B cell (primary cell): ENCODE measurements around the gene HMGXB3. TPM values are rescaled to one million over a fixed set of nuclear protein-coding genes. Genes with fewer than 3 reads are reported as not detected.

Experiments used
- ATAC-seq: fragments of 200-7000 bp; cut with Tn5 transposase; one replicate; pipeline ENCODE4 v1.10.0; 2021; ENCODE audit warnings: low read depth, mild to moderate bottlenecking, moderate number of reproducible peaks, moderate library complexity
- CTCF ChIA-PET: fragments of 350-600 bp; sonication (Branson Sonifier 250); formaldehyde crosslinking; loops from one replicate; lab custom pipeline; 2021; ENCODE audit warnings: antibody characterized with exemption, inconsistent platforms; lab: Charles Lee
- POLR2A ChIA-PET: fragments of 350-600 bp; sonication (Branson Sonifier 250); formaldehyde crosslinking; loops from one replicate; lab custom pipeline; 2021; ENCODE audit warnings: antibody characterized with exemption; lab: Charles Lee
- DNase-seq: peaks from one replicate; pipeline ENCODE4 v3.0.0; 2013
- H2AFZ ChIP-seq: 2 replicates; pipeline ENCODE4 v1.6.1; 2012; ENCODE audit warnings: mild to moderate bottlenecking, low read depth, low read length; ENCODE audit not compliant: insufficient read depth, poor library complexity, severe bottlenecking
- H3K27ac ChIP-seq, 2 donors: 1 replicate in 1 of 2; 2 replicates in 1 of 2; pipeline ENCODE4 v1.5.1; 2012 to 2013; ENCODE audit warnings: low read length in 2 of 2, mild to moderate bottlenecking in 2 of 2, moderate library complexity in 1 of 2
- H3K27me3 ChIP-seq, 4 experiments: fragments of 200-600 bp in 1 of 4; sonication (generic) in 1 of 4; replicated peaks in 1 of 4; 1 replicate in 2 of 4; 2 replicates in 2 of 4; pipeline versions ENCODE4 v1.6.1 to v1.7.0; 2013 to 2016; ENCODE audit warnings: low read length in 3 of 4, mild to moderate bottlenecking in 2 of 4, mixed read lengths in 1 of 4, moderate library complexity in 1 of 4; ENCODE audit not compliant: insufficient read depth in 4 of 4, control insufficient read depth in 3 of 4; ENCODE audit errors: control extremely low read depth in 1 of 4
- H3K36me3 ChIP-seq, 2 experiments: replicated peaks in 1 of 2; 1 replicate in 1 of 2; 2 replicates in 1 of 2; pipeline versions ENCODE4 v1.6.1 to v1.7.1; 2013; ENCODE audit warnings: low read length in 1 of 2; ENCODE audit not compliant: insufficient read depth in 2 of 2, control insufficient read depth in 1 of 2; ENCODE audit errors: control extremely low read depth in 1 of 2, extremely low read depth in 1 of 2
- H3K4me1 ChIP-seq, 2 donors: fragments of 200-600 bp in 1 of 2; sonication (generic) in 1 of 2; 1 replicate in 1 of 2; 2 replicates in 1 of 2; pipeline versions ENCODE4 v1.5.1 to v1.6.1; 2013 to 2017; ENCODE audit warnings: low read length in 2 of 2; ENCODE audit not compliant: control insufficient read depth in 2 of 2, insufficient read depth in 2 of 2
- H3K4me2 ChIP-seq: replicated peaks from 2 replicates; pipeline ENCODE3; 2012; ENCODE audit warnings: mild to moderate bottlenecking, low read depth, low read length; ENCODE audit not compliant: poor library complexity, severe bottlenecking
- H3K4me3 ChIP-seq, 5 experiments: fragments of 200-600 bp in 1 of 5; sonication (generic) in 1 of 5; 1 replicate in 3 of 5; 2 replicates in 2 of 5; pipeline versions ENCODE4 v1.5.1 to v1.7.0; 2011 to 2016; ENCODE audit warnings: low read length in 4 of 5, mild to moderate bottlenecking in 4 of 5, low read depth in 2 of 5, control low read depth in 1 of 5, moderate library complexity in 1 of 5; ENCODE audit not compliant: insufficient read depth in 1 of 5; ENCODE audit errors: control extremely low read depth in 1 of 5, extremely low read depth in 1 of 5
- H3K79me2 ChIP-seq: fragments of 200-600 bp; sonication (generic); one replicate; pipeline ENCODE4 v1.6.0; 2016; ENCODE audit warnings: low read length; ENCODE audit not compliant: control insufficient read depth, insufficient read depth
- H3K9ac ChIP-seq: fragments of 200-600 bp; sonication (generic); 2 replicates; pipeline ENCODE4 v1.6.1; 2017; ENCODE audit warnings: mild to moderate bottlenecking, low read length, moderate library complexity
- H3K9me3 ChIP-seq, 3 donors: one replicate each; pipeline versions ENCODE4 v1.6.1 to v1.7.1; 2013; ENCODE audit warnings: low read length in 2 of 3; ENCODE audit not compliant: control insufficient read depth in 2 of 3, insufficient read depth in 1 of 3; ENCODE audit errors: control extremely low read depth in 1 of 3
- H4K20me1 ChIP-seq: 2 replicates; pipeline ENCODE4 v1.6.0; 2012; ENCODE audit warnings: mild to moderate bottlenecking, low read length; ENCODE audit not compliant: insufficient read depth, control insufficient read depth, poor library complexity, severe bottlenecking
- H3K27ac Mint-ChIP-seq: one replicate; pipeline ENCODE4 v1.8.0; 2021; ENCODE audit warnings: mixed read lengths
- H3K27me3 Mint-ChIP-seq: one replicate; pipeline ENCODE4 v1.8.0; 2021; ENCODE audit warnings: mixed read lengths
- H3K4me1 Mint-ChIP-seq: one replicate; pipeline ENCODE4 v1.8.0; 2021; ENCODE audit warnings: mixed read lengths
- H3K4me3 Mint-ChIP-seq: one replicate; pipeline ENCODE4 v1.8.0; 2021; ENCODE audit warnings: mixed read lengths
- H3K9me3 Mint-ChIP-seq: one replicate; pipeline ENCODE4 v1.8.0; 2022; ENCODE audit warnings: mixed read lengths; ENCODE audit not compliant: insufficient read depth
- CTCF ChIP-seq: fragments of 200-600 bp; IDR thresholded peaks from one replicate; pipeline ENCODE4 v1.8.0; 2022; ENCODE audit warnings: antibody characterized with exemption, mild to moderate bottlenecking
- EZH2 ChIP-seq: IDR thresholded peaks from 2 replicates; pipeline ENCODE4 v1.6.1; 2012; ENCODE audit warnings: borderline replicate concordance, low read depth, mild to moderate bottlenecking, moderate library complexity, low read length; ENCODE audit not compliant: insufficient read depth, poor library complexity, severe bottlenecking
- WGBS: methylation state at CpG from one replicate; pipeline ENCODE4 v1.1.5; 2013; ENCODE audit warnings: missing lambda C conversion rate; ENCODE audit not compliant: insufficient coverage; 5-methylcytosine and 5-hydroxymethylcytosine counted together
- intact Hi-C: fragments of 100-400 bp; cut with micrococcal nuclease; formaldehyde crosslinking; loops from one replicate; pipeline ENCODE4 v1.10.0; 2022
- polyA plus RNA-seq: library from polyadenylated mRNA; depleted of rRNA; stranded (reverse); fragments of >200 nt; gene quantifications from 2 replicates; pipeline ENCODE4 v1.2.3, GENCODE V29; 2012
- total RNA-seq, 2 donors: library from RNA; stranded (reverse); fragments of 120-200 nt in 1 of 2; gene quantifications; 1 replicate in 1 of 2; 2 replicates in 1 of 2; pipeline versions ENCODE4 v1.2.3 to v1.2.4, GENCODE V29; 2013 to 2022

HMGXB3 gene
- total and polyA plus RNA-seq, 2 donors (not counting 1 experiment from before 2014, with no cell fraction given) = 28.5 to 35.7 TPM

- Histone ChIP-seq H3K36me3 (peaks cover 2 to 38% of the 10 kb centered on the region in 2 experiments), H2AFZ (no peak overlapping the region), H3K27ac (no peak overlapping the region), H3K27me3 (no peaks in the 10 kb centered on the region), H3K9me3 (no peaks in the 10 kb centered on the region), H3K4me3 (no peak overlapping the region), H4K20me1 (no peaks in the 10 kb centered on the region), H3K4me2 (no peak overlapping the region), H3K4me1 (no peaks in the 10 kb centered on the region), H3K9ac (no peak overlapping the region), H3K79me2 (no peaks in the 10 kb centered on the region)
- H3K4me3 Mint-ChIP-seq = no peak overlapping the region
- no peak overlapping the region for H3K27ac Mint-ChIP-seq
- CTCF ChIA-PET = interaction anchor here (0.6 kb wide), 1 partner anchor 18 kb away, joined by 4 read pairs; no protein-coding TSS in a partner anchor
- H3K4me1 Mint-ChIP-seq = no peaks in the 10 kb centered on the region
- intact Hi-C loops = no loop called here
- no peaks in the 10 kb centered on the region for H3K27me3 Mint-ChIP-seq
- TF ChIP-seq EZH2 (no peak), CTCF (no peak)
- no peaks in the 10 kb centered on the region for H3K9me3 Mint-ChIP-seq
- WGBS = 93% methylated on average over 9 of the region's 9 CpGs
- POLR2A ChIA-PET = no interaction called here
- no peak for DNase-seq
- ATAC-seq = no peak
Observed at GRCh38 chr5:150056075-150056443, 55.5 kb downstream of the HMGXB3 start.

- Mint-ChIP-seq H3K9me3 (no peaks in the 10 kb centered on the region), H3K27me3 (no peaks in the 10 kb centered on the region), H3K4me1 (no peaks in the 10 kb centered on the region), H3K27ac (no peak overlapping the region), H3K4me3 (no peak overlapping the region)
- intact Hi-C loops = no loop called here
- POLR2A ChIA-PET = no interaction called here
- Histone ChIP-seq H3K27me3 (no peaks in the 10 kb centered on the region), H3K36me3 (peaks cover 0 to 28% of the 10 kb centered on the region in 2 experiments), H3K79me2 (no peaks in the 10 kb centered on the region), H3K4me1 (no peaks in the 10 kb centered on the region), H2AFZ (no peak overlapping the region), H3K27ac (no peak overlapping the region), H3K9ac (no peak overlapping the region), H4K20me1 (no peaks in the 10 kb centered on the region), H3K9me3 (no peaks in the 10 kb centered on the region), H3K4me2 (no peak overlapping the region), H3K4me3 (no peak overlapping the region)
- CTCF ChIA-PET = no interaction called here
- ATAC-seq (no peak), DNase-seq (no peak)
- TF ChIP-seq EZH2 (no peak), CTCF (no peak)
- WGBS = 98% methylated on average over 6 of the region's 8 CpGs
Observed at GRCh38 chr5:150057052-150057451, 56.5 kb downstream of the HMGXB3 start.
